ENCODE data around the gene SSBP3. TPM values are rescaled to one million over a fixed set of nuclear protein-coding genes. Genes with fewer than 3 reads are reported as not detected.
"Not testable (repeated sequence)": the region's sequence is repeated elsewhere in the genome, so short reads cannot be mapped to it uniquely, and the experiment has no call there.

SSBP3 gene
- total and polyA plus RNA-seq, 5 donors: 25.4 to 55.8 (median 32.5) TPM

DNA sequence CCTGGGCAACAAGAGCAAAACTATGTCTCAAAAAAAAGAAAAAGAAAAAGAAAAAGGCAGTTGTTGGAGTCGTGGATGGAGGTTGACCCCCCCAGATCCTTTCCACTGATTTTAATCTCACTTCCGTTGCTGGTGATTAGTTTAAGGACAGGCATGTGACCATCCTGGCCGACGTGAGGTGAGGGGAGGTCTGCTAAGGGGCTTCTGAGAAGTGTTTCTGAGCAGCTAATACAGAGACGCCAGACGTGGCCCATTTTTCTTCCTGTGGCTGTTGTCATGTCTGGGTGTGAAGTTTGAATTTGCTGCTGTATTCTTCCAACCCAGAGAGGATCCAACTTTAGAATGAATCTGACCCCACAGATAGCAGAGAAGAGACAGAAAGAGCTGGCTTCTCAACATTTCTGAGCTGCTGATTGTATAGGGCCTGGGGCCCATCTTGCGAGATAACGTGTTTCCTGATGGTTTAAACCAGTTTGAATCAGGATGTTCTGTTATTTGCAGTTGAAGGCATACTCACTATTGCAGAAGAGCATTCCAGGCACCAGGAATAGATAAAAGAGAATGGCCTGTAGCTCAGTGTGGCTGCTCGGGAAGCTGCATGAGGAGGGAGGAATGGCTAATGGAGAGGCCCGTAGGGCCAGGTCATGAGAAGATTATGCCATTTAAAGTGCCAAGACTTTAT lies 22.8 kb upstream of the SSBP3 start:
- 34% methylated on average over 10 of the region's 10 CpGs for WGBS
- DNase-seq (no peak), ATAC-seq (no peak)
- H3K9me3 ChIP-seq (ENCODE audit: control insufficient read depth, low read length): no peaks in the 10 kb centered on the region
- intact Hi-C loops (cut with DNase I): no loop called here
- H3K4me3 ChIP-seq (ENCODE audit: low read length): no peak overlapping the region
- no peaks in the 10 kb centered on the region for H3K4me1 ChIP-seq (ENCODE audit: control insufficient read depth, insufficient read depth, low read length)
- no peak overlapping the region for H3K27ac ChIP-seq (ENCODE audit: low read length)
- no peaks in the 10 kb centered on the region for H3K27me3 ChIP-seq (ENCODE audit: control insufficient read depth, insufficient read depth)

DNA sequence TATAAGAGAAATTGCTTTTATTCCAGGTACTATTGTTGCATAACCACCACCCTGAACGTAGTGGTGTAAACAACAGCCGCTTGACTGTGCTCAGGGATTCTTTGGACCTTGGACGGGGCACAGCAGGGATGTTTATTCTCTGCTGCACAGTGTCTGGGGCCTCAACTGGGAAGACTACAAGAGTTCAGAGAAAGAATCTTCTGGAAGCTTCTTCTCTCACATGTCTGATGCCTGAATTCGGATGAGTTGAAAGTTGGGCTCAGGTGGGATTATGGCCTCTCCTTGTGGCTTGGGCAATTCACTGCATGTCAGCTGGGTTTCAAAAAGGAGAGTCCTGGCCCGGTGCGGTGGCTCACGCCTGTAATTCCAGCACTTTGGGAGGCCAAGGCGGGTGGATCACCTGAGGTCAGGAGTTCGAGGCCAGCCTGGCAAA lies 19.0 kb upstream of the SSBP3 start:
- Histone ChIP-seq H3K27me3 (ENCODE audit: control insufficient read depth, insufficient read depth) (no peaks in the 10 kb centered on the region), H3K27ac (ENCODE audit: low read length) (no peak overlapping the region), H3K4me3 (ENCODE audit: low read length) (no peak overlapping the region), H3K4me1 (ENCODE audit: control insufficient read depth, insufficient read depth, low read length) (no peaks in the 10 kb centered on the region), H3K9me3 (ENCODE audit: control insufficient read depth, low read length) (no peaks in the 10 kb centered on the region)
- 91% methylated on average over 9 of the region's 9 CpGs for WGBS
- no peak for DNase-seq
- intact Hi-C loops (cut with DNase I): no loop called here
- no peak for ATAC-seq

DNA sequence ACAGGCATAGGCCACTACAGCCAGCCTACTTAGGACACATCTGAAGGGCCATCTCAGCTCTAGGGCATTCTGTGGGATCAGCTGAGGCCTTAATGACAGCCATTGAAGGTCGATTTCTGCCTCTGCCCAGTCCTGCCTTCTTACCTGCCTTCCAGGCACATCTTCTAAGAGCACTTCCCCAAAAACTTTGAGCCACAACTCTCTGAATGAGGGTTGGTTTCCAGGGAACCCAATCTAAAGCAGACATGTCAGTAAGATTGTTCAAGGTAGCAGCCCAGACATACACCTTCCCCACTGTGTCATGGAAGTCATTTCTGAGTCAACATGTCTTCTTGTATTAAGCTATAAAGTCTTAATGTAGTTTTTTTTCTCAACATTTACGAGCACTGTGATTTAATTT lies 18.2 kb upstream of the SSBP3 start:
- H3K4me1 ChIP-seq (ENCODE audit: control insufficient read depth, insufficient read depth, low read length): no peaks in the 10 kb centered on the region
- WGBS: 81% methylated on average over 2 of the region's 2 CpGs
- H3K27ac ChIP-seq (ENCODE audit: low read length): no peak overlapping the region
- no peak overlapping the region for H3K4me3 ChIP-seq (ENCODE audit: low read length)
- no peaks in the 10 kb centered on the region for H3K27me3 ChIP-seq (ENCODE audit: control insufficient read depth, insufficient read depth)
- ATAC-seq (no peak), DNase-seq (no peak)
- H3K9me3 ChIP-seq (ENCODE audit: control insufficient read depth, low read length): no peaks in the 10 kb centered on the region
- intact Hi-C loops (cut with DNase I): no loop called here

DNA sequence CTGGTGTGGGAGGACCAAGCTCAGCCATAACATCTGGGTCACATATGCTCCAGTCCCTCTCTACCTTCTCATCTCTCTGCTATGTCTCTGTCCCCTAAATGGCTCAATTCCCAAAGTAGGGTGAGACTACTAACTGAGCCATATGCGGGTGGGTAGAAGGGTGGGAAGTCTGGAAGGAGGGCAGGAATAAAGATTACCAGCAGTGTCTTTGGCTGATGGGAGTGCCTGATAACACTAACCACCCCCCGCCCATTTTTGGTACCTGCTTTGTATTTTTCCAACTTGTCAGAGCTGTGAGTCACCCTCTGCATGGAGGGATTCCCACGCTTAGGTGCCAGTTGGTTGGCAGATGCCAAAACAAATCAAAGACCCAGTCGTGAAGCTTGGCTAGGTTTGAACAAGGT lies 14.9 kb upstream of the SSBP3 start:
- 78% methylated on average over 4 of the region's 4 CpGs for WGBS
- Histone ChIP-seq H3K9me3 (ENCODE audit: control insufficient read depth, low read length) (no peaks in the 10 kb centered on the region), H3K27ac (ENCODE audit: low read length) (no peak overlapping the region), H3K4me1 (ENCODE audit: control insufficient read depth, insufficient read depth, low read length) (no peaks in the 10 kb centered on the region), H3K4me3 (ENCODE audit: low read length) (no peak overlapping the region), H3K27me3 (ENCODE audit: control insufficient read depth, insufficient read depth) (no peaks in the 10 kb centered on the region)
- ATAC-seq: no peak
- DNase-seq: no peak
- intact Hi-C loops (cut with DNase I): no loop called here

DNA sequence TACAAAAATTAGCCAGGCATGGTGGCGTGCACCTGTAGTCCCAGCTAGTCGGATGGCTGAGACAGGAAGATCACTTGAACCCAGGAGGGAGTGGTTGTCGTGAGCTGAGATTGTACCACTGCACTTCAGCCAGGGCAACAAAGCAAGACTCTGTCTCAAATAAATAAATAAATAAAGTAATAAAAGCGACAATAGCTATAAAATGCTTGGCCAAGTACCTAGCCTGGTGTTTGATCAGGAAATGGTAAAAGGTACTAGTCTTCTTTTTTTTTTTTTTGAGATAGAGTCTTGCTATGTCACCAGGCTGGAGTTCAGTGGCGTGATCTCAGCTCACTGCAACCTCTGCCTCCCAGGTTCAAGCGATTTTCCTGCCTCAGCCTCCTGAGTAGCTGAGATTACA lies 12.4 kb upstream of the SSBP3 start:
- 97% methylated on average over 6 of the region's 6 CpGs for WGBS
- H3K9me3 ChIP-seq (ENCODE audit: control insufficient read depth, low read length); H3K27me3 ChIP-seq (ENCODE audit: control insufficient read depth, insufficient read depth); H3K4me3 ChIP-seq (ENCODE audit: low read length); H3K4me1 ChIP-seq (ENCODE audit: control insufficient read depth, insufficient read depth, low read length); intact Hi-C loops (cut with DNase I); H3K27ac ChIP-seq (ENCODE audit: low read length); DNase-seq; ATAC-seq: not testable (repeated sequence)

DNA sequence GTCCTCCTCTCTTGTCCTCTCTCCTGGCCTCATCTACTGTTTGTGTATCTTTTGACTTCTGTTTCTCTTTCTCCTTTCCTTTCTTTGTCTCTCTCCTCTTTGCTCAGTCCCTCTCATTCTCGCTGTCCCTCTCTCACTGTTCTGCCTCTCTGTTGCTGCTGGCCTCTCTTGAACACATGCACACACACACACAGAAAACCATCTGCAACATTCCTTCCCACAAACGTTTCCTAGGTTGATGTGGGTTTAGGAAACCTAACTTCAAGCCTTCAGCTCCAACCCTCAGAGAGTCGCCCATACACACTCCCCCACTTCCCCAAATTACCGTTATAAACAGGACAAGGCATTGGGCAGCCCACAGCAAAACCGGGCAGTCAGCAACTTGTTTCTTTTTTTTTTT lies 10.9 kb upstream of the SSBP3 start:
- 35% methylated on average over 5 of the region's 5 CpGs for WGBS
- intact Hi-C loops (cut with DNase I): no loop called here
- DNase-seq: no peak
- H3K27ac ChIP-seq (ENCODE audit: low read length): no peak overlapping the region
- H3K4me3 ChIP-seq (ENCODE audit: low read length): no peak overlapping the region
- H3K9me3 ChIP-seq (ENCODE audit: control insufficient read depth, low read length): no peaks in the 10 kb centered on the region
- ATAC-seq: no peak
- no peaks in the 10 kb centered on the region for H3K4me1 ChIP-seq (ENCODE audit: control insufficient read depth, insufficient read depth, low read length)
- H3K27me3 ChIP-seq (ENCODE audit: control insufficient read depth, insufficient read depth): no peaks in the 10 kb centered on the region

DNA sequence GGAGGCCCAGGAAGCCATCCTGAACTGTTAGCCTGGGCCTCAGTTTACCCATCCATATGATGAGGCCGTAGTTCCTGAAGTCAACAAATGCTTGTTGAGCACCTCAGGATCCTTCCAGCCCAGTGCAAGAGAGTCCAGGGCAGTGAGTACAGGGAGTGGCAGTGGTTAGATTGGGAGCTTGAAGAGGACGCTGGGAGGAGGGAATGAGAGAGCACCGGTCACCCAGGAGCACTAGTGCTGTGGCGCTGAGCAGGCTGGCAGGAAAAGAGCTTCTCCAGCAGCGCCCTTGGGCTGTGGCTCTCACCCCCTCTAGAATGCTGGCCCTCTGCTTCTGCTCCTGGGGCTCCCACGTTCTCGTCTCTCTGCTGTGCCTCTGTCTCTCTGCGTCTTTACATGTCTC lies 10.2 kb upstream of the SSBP3 start:
- Histone ChIP-seq H3K4me1 (ENCODE audit: control insufficient read depth, insufficient read depth, low read length) (no peaks in the 10 kb centered on the region), H3K27me3 (ENCODE audit: control insufficient read depth, insufficient read depth) (no peaks in the 10 kb centered on the region), H3K27ac (ENCODE audit: low read length) (no peak overlapping the region), H3K9me3 (ENCODE audit: control insufficient read depth, low read length) (no peaks in the 10 kb centered on the region), H3K4me3 (ENCODE audit: low read length) (no peak overlapping the region)
- ATAC-seq: no peak
- DNase-seq: no peak
- 78% methylated on average over 8 of the region's 8 CpGs for WGBS
- intact Hi-C loops (cut with DNase I): no loop called here

DNA sequence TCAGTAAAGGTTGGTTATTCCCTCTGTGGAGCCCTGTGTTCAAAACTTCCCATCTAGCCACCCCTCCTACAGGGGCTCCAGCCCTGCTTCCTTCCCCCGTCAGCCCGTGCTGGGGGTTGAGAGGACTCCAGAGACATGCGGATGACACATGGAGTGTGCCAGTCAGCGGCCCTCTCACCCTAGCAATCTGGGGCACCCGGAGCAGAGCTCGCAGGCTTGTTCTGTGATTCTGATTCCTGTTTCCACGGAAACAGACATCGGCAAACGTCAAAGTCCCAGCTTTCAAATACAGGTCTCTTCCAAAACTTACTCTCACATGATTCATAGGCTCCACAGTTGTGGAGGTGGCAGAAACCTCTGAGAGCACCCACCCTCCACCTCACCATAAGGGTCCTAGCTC lies 9.8 kb upstream of the SSBP3 start:
- 71% methylated on average over 9 of the region's 9 CpGs for WGBS
- Histone ChIP-seq H3K4me3 (ENCODE audit: low read length) (no peak overlapping the region), H3K4me1 (ENCODE audit: control insufficient read depth, insufficient read depth, low read length) (no peaks in the 10 kb centered on the region), H3K27ac (ENCODE audit: low read length) (no peak overlapping the region), H3K27me3 (ENCODE audit: control insufficient read depth, insufficient read depth) (no peaks in the 10 kb centered on the region), H3K9me3 (ENCODE audit: control insufficient read depth, low read length) (no peaks in the 10 kb centered on the region)
- ATAC-seq (no peak), DNase-seq (no peak)
- intact Hi-C loops (cut with DNase I): no loop called here

DNA sequence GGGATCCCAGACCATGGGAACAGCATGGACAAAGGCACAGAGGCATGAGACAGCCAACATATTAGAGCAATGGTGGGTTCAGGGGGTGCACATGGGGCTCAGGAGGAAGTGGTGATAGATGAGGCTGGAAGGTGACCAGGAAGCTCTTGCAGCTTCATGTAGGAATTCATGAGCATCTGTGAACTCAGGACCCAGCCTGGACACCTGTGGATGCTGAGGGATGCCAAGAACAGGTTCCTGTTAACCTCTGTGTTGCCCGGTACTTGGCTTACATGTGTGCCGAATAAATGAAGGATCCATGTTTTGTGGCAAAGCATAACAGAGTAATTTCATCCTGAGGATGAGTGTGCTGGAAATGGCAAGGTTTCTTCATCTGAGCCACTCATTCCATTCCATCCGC lies 9.3 kb upstream of the SSBP3 start:
- no peak for ATAC-seq

DNA sequence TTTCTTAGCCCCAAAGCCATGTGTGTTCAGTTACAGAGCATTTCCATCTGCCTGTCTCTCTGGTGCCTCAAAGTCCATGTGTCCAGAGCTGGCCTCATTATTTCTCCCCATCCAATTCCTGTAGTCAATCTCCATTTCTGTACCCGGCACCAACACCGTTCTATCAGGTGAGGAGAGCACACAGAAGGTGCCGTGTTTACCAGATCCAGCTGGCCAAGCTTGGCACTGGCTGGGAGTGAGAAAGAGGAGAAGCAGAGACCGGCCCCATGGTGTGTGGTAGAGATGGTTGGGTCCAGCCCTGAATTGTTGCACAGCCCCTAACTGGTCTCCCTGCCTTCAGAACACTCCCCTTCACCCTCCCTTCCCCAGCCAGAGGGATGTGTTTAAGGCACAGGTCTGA lies 7.5 kb upstream of the SSBP3 start:
- 91% methylated on average over 4 of the region's 4 CpGs for WGBS
- Histone ChIP-seq H3K4me1 (ENCODE audit: control insufficient read depth, insufficient read depth, low read length) (no peaks in the 10 kb centered on the region), H3K4me3 (ENCODE audit: low read length) (no peak overlapping the region), H3K27me3 (ENCODE audit: control insufficient read depth, insufficient read depth) (no peaks in the 10 kb centered on the region), H3K27ac (ENCODE audit: low read length) (no peak overlapping the region), H3K9me3 (ENCODE audit: control insufficient read depth, low read length) (no peaks in the 10 kb centered on the region)
- ATAC-seq: no peak
- intact Hi-C loops (cut with DNase I): loop anchor here in 1 of 4 donors (2.0 kb wide), 1 partner anchor 69 kb away; no protein-coding TSS in a partner anchor
- peak in 1 of 3 donors; percentile 43 for DNase-seq

More for the DNA sequence above, 9.3 kb upstream of the SSBP3 start:
- Histone ChIP-seq H3K4me1 (ENCODE audit: control insufficient read depth, insufficient read depth, low read length) (no peaks in the 10 kb centered on the region), H3K9me3 (ENCODE audit: control insufficient read depth, low read length) (no peaks in the 10 kb centered on the region), H3K27ac (ENCODE audit: low read length) (no peak overlapping the region), H3K4me3 (ENCODE audit: low read length) (no peak overlapping the region), H3K27me3 (ENCODE audit: control insufficient read depth, insufficient read depth) (no peaks in the 10 kb centered on the region)
- WGBS: 98% methylated on average over 3 of the region's 3 CpGs
- no peak for DNase-seq
- intact Hi-C loops (cut with DNase I): no loop called here

DNA sequence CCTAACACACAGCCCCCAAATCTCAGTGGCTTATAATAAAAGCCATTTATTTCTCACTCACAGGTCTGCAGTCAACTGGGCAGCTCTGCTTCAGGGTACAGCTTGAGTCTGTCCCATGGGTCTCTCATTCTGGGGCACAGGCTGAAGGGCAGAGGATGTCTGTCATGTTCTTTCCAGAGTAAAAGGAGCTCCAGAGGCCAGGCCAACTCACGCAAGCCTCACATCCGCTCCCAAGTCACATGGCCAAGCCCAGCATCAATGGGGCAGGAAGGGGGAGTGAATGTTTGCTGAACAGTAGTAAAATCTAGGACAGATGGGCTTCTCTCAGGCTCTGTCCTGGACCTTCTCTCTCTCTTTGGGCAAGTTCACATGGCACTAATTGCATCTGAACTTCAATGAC lies 7.1 kb upstream of the SSBP3 start:
- WGBS: 29% methylated on average over 2 of the region's 2 CpGs
- DNase-seq: peak; percentile 58 to 82 (median 78)

DNA sequence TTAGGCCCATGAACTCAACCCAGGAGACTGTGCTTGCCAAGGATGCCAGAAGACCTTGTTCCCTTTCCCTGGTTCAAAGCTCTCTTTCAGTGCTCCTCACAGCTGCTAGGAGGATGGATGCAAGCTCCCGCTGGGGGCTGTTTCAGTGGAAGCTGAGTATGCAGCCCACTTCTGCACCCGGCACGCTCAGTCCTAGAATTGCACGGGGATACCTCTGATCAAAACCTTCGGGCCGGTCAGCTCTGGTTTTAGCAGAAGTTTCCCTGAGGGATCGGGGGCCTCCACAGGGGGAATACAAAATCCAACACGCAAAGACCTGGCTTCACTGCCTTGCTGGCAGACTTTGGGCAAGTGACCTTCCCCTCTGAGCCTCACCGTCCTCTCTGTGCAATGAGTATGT lies 4.2 kb upstream of the SSBP3 start:
- ATAC-seq (no peak), DNase-seq (no peak)
- intact Hi-C loops (cut with DNase I): no loop called here
- H3K9me3 ChIP-seq (ENCODE audit: control insufficient read depth, low read length): no peaks in the 10 kb centered on the region
- no peak overlapping the region for H3K27ac ChIP-seq (ENCODE audit: low read length)
- WGBS: 92% methylated on average over 9 of the region's 9 CpGs
- peaks cover 3% of the 10 kb centered on the region for H3K4me1 ChIP-seq (ENCODE audit: control insufficient read depth, insufficient read depth, low read length)
- H3K27me3 ChIP-seq (ENCODE audit: control insufficient read depth, insufficient read depth): no peaks in the 10 kb centered on the region
- no peak overlapping the region for H3K4me3 ChIP-seq (ENCODE audit: low read length)

More for the DNA sequence above, 7.1 kb upstream of the SSBP3 start:
- Histone ChIP-seq H3K4me3 (ENCODE audit: low read length) (no peak overlapping the region), H3K27me3 (ENCODE audit: control insufficient read depth, insufficient read depth) (no peaks in the 10 kb centered on the region), H3K9me3 (ENCODE audit: control insufficient read depth, low read length) (no peaks in the 10 kb centered on the region), H3K27ac (ENCODE audit: low read length) (no peak overlapping the region), H3K4me1 (ENCODE audit: control insufficient read depth, insufficient read depth, low read length) (no peaks in the 10 kb centered on the region)
- intact Hi-C loops (cut with DNase I): loop anchor here in 1 of 4 donors (2.0 kb wide), 1 partner anchor 70 kb away; no protein-coding TSS in a partner anchor
- peak; percentile 71 to 89 for ATAC-seq
